GM19025 (cell line): Measurements from ENCODE around the gene MYO5C.
"Not testable (repeated sequence)": the region's sequence is repeated elsewhere in the genome, so short reads cannot be mapped to it uniquely, and the experiment has no call there.

Source experiments
- ATAC-seq: cut with Tn5 transposase; IDR thresholded peaks from one replicate; pipeline ENCODE4 v1.9.1; 2021; ENCODE audit warnings: mild to moderate bottlenecking, low read depth, moderate library complexity; ENCODE audit not compliant: unreplicated experiment

Gene MYO5C

DNA sequence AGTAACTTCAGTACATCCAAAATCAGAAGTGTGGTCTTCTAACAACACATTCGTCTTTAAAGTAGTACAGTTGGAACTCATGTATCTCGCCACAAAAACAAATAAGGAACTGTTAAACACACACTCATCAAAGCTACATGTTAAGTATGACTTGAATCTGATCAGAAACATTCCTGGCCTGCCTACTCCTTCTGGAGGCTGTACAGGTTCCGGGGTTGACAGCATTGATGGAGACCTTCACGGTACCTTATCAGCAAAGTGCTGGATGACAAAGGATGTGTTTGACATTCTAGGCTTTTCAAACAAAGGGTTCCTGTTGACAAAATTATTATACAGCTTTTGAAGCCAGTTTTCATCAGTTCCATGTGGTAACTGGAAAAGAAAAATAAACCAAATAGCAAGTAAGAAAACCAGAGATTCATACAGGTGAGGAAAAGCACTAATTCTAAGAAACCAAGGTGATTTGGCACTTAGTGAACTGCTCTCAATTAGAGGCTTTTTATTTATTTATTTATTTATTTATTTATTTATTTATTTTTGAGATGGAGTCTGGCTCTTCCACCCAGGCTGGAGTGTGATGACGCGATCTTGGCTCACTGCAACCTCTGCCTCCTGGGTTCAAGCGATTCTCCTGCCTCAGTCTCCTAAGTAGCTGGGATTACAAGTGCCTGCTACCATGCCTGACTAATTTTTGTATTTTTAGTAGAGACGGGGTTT is 44.3 kb downstream of the MYO5C start:
- no peak for ATAC-seq

DNA sequence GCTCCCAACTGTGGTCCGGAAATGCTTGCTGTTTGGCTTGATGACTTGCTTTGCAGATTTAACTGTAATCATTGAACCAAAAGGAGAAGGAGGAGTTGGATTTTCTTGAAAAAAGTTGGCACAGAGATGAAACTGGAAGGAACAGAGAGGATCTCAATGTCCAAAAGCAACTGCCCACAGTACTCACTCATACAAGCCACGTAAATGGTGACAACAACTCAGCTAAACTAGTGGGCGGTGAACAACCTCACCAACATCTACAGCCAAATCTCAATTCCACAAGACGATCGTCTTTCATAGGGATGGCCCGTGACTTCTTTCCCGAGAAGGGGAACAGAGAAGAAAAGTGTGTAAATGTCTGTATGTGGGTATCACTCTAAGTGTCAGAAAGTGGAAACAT is 48.1 kb downstream of the MYO5C start:
- no peak for ATAC-seq

- no peak for ATAC-seq
Observed at GRCh38 chr15:52246686-52247431, 48.7 kb downstream of the MYO5C start.

- ATAC-seq, result no peak
Observed at GRCh38 chr15:52243697-52244555, 51.7 kb downstream of the MYO5C start.

GRCh38 chr15:52243286-52243685 is 52.3 kb downstream of the MYO5C start:
- no peak for ATAC-seq

GRCh38 chr15:52241489-52241888 is 54.1 kb downstream of the MYO5C start:
- no peak for ATAC-seq

- ATAC-seq, result no peak
Observed at GRCh38 chr15:52240166-52240565, 55.4 kb downstream of the MYO5C start.

DNA sequence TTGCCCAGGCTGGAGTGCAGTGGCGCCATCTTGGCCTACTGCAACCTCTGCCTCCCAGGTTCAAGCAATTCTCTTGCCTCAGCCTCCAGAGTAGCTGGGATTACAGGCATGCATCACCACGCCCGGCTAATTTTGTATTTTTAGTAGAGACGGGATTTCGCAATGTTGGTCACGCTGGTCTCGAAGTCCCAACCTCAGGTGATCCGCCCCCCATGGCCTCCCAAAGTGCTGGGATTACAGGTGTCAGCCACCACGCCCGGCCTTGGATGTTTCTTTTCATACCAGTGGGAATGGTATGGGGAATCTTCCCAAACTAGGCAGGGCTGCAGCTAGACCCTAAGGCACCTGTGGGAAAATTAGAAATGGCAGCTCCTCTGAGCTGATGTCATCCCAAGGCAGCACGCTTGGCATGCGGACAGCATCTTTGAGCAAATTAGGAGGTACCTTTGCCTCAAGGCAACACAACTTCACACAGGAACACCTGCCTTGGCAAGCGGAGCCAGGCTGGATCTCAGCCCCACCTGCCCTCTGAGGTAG is 56.5 kb downstream of the MYO5C start:
- not testable (repeated sequence) for ATAC-seq

DNA sequence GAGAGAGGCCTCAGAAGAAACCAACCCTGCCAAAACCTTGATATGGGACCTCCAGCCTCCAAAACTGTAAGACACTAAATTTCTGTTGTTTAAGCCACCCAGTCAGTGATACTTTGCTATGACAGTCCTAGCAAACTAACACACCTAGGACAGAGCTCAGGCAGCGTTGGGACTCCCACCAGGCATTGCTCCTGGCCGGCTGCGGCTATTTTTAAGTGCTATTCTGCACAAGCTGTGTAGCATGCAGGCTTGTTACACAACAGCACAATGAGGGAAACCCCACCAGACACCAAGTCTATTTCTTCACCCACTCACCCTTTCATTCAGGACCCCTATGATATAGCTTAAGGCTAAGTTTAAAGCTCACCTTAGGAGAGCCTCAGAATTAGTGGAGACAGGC is 57.5 kb downstream of the MYO5C start:
- no peak for ATAC-seq

- ATAC-seq, result no peak
Observed at GRCh38 chr15:52236013-52236412, 59.6 kb downstream of the MYO5C start.

DNA sequence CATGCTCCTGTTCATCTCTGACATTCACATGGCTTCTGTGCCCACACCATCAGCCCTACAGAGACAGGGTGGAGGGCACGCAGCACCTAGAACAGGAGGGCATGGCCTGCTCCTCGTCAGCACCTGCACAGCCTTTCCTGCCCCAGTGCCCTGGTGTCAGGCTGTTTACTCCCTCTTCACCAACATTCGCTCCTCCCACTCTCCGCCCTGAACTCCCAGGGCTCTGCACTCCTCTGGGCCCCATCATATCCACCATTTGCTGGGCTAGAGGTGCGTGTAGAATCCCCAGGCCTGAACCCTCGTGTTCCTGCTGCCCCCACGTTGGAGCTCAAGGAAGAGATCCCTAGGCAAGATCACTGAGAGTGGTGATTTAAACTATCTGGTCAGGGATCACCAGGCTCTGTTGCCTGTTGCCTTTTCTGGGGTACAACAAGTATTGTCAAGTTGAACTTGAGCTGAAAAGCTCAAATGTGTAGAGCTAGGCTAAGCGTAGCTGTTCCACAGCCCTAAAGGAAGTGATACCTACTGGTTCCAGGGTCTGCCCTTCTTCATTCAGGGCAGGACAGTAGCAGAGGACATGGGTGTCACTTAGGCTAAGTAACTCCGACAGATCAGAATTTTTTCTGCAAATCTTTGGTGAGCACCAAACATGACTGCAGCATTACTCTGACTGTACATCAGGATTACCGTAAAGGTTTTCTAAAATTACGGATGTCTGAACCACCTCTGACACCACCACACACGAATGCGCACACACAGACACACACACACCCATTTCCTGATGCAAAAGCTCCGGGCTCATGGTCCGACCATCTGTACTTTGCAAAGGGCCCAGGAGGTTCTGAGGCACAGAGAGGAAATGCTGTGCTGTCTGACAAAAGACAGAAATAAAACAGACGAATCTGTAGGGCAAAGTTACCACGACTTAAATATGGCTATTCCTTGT is 60.7 kb downstream of the MYO5C start:
- no peak for ATAC-seq

- ATAC-seq, result no peak
Observed at GRCh38 chr15:52233405-52233804, 62.2 kb downstream of the MYO5C start.

DNA sequence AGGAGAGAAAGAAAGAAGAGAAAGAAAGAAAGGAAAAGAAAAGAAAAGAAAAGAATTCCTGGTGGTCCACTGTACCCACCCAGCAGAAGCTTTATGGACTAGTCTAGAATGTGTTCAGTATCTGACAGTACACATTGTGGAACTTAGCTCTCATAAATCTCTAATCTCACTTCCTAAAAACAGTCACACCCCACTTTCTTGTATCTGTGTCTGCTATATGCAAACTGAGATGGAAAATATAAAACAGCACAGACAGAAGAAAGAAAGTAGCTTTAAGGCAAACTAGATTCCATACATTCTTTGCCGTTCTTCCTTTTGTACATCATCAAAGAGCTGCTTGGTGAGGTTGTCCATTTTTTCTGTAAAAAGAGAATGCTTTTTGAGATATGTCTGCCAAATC is 63.3 kb downstream of the MYO5C start:
- peak; percentile 48 for ATAC-seq

DNA sequence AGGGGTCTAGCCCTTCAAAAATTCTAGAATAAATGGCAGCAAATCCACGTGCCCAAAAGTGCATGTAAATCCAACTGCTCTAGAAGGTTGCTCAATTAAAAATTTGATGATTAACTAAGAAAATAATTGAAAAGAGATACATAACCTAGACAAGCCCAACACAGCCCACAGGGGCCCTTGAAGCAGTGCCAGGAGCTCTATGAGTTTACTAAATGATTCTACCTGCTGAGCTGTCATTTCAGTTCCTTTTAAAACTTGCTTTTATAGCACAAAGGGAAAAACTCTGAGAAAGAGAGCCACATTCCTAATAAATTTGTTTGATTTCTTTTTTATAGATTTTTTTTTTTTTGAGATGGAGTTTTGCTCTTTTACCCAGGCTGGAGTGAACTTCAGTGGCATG is 65.5 kb downstream of the MYO5C start:
- no peak for ATAC-seq

DNA sequence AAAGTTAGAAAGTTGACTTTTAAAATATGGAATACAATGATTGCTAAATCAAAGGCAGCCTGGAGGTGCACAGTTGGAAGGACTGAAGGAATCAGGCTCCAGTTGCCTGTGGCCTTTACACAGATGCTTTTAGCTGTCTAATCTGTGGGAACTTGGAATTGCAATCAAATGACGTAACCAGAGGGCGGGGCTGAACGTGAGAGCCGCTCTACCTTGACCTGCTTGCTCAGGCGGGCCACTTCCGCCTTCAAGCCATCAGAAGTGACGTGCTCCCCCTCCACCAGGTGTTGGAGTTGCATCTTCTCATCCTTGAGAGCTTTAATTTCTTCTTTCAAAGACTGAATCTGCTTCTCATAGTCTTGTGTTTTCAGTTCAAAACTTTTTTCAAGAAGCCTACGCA is 66.7 kb downstream of the MYO5C start:
- no peak for ATAC-seq

- peak; percentile 75 for ATAC-seq
Observed at GRCh38 chr15:52227456-52227855, 68.1 kb downstream of the MYO5C start.

DNA sequence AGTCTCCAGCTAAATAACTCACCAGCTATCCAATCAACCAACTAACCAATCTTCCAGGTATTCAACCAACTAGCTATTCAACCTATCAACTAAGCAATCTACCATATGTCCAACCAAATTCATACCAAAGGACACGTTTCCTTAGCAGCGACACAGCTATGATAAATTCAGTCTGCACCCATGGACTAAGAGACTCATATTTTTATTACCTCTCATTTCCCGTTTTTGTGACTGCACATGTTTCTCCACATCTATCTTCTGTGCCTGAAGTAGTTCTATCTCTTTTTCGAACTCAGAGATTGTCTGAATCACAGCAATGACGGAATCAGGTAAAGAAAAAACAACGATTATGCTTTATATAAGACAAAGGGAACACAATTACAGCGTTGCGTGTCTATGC is 70.4 kb downstream of the MYO5C start:
- ATAC-seq, result no peak

GRCh38 chr15:52224211-52224610 is 71.4 kb downstream of the MYO5C start:
- ATAC-seq, result no peak

DNA sequence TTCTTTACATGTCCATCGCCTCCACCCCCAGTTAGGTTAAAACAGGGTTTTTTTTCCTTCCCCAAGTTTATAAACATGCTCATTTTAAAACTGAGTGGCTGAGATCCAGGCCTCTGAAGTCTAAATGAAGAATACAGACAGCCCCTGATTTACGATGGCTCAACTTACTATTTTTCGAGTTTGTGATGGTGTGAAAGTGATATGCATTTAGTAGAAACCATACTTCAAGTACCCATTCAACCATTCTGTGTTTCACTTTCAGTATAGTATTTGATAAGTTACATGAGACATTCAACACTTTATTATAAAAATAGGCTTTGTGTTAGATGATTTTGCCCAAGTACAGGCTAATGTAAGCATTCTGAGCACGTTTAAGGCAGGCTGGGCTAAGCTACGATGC is 73.9 kb downstream of the MYO5C start:
- ATAC-seq, result no peak
